HepG2 (cell line): Measurements from ENCODE around the gene KHNYN. TPM values are rescaled to one million over a fixed set of nuclear protein-coding genes. Genes with fewer than 3 reads are reported as not detected.

Experiments
- ADNP ChIP-seq: sonication (generic); formaldehyde crosslinking; IDR thresholded peaks from 2 replicates; pipeline ENCODE4 v1.4.0; 2020; ENCODE audit warnings: missing genetic modification reagents
- AHR ChIP-seq: IDR thresholded peaks from 2 replicates; pipeline ENCODE4 v1.6.1; 2018; ENCODE audit warnings: missing genetic modification reagents, missing compliant biosample characterization
- ARID5B ChIP-seq: IDR thresholded peaks from 2 replicates; pipeline ENCODE4 v1.4.0; 2020; ENCODE audit warnings: mild to moderate bottlenecking, missing genetic modification reagents
- FOSL1 ChIP-seq: sonication (generic); formaldehyde crosslinking; IDR thresholded peaks from 2 replicates; pipeline ENCODE4 v1.9.0; 2021; ENCODE audit warnings: missing genetic modification reagents, borderline replicate concordance
- FOXA3 ChIP-seq: IDR thresholded peaks from 2 replicates; pipeline ENCODE4 v1.6.1; 2016; ENCODE audit warnings: missing genetic modification reagents, missing compliant biosample characterization
- GATAD2A ChIP-seq: IDR thresholded peaks from 2 replicates; pipeline ENCODE4 v1.6.1; 2016
- KIAA2018 ChIP-seq: sonication (generic); formaldehyde crosslinking; IDR thresholded peaks from 2 replicates; pipeline ENCODE4 v1.5.0; 2020; ENCODE audit warnings: mild to moderate bottlenecking, missing genetic modification reagents, borderline replicate concordance
- RBM22 ChIP-seq: fragments of 200-400 bp; formaldehyde crosslinking; optimal IDR thresholded peaks from 2 replicates; pipeline ENCODE3; 2017; ENCODE audit warnings: mild to moderate bottlenecking, low read length, moderate library complexity
- SALL1 ChIP-seq: sonication (generic); formaldehyde crosslinking; IDR thresholded peaks from 2 replicates; pipeline ENCODE4 v1.8.0; 2022; ENCODE audit warnings: mild to moderate bottlenecking, missing genetic modification reagents
- SATB2 ChIP-seq: sonication (generic); formaldehyde crosslinking; IDR thresholded peaks from 2 replicates; pipeline ENCODE4 v1.5.0; 2020; ENCODE audit warnings: missing genetic modification reagents
- SMARCE1 ChIP-seq: fragments of 450-650 bp; IDR thresholded peaks from 2 replicates; pipeline ENCODE4 v1.6.1; 2017; ENCODE audit warnings: borderline replicate concordance
- SOX5 ChIP-seq: IDR thresholded peaks from 2 replicates; pipeline ENCODE4 v1.6.1; 2016; ENCODE audit warnings: borderline replicate concordance
- SSRP1 ChIP-seq: IDR thresholded peaks from 2 replicates; pipeline ENCODE4 v1.6.1; 2016; ENCODE audit warnings: control low read depth
- TBP ChIP-seq: sonication (generic); formaldehyde crosslinking; IDR thresholded peaks from 2 replicates; pipeline ENCODE4 v1.5.0; 2020; ENCODE audit warnings: missing genetic modification reagents
- TFDP1 ChIP-seq: IDR thresholded peaks from 2 replicates; pipeline ENCODE4 v1.6.1; 2016; ENCODE audit warnings: missing compliant biosample characterization, missing genetic modification reagents, borderline replicate concordance
- ZFP36 ChIP-seq: fragments of 150-350 bp; IDR thresholded peaks from 2 replicates; pipeline ENCODE4 v1.6.1; 2018; ENCODE audit warnings: borderline replicate concordance, low read length, low read depth; ENCODE audit not compliant: partially characterized antibody
- ZFP90 ChIP-seq: sonication (generic); formaldehyde crosslinking; IDR thresholded peaks from 2 replicates; pipeline ENCODE4 v1.8.0; 2022; ENCODE audit warnings: missing genetic modification reagents, mild to moderate bottlenecking, inconsistent platforms, borderline replicate concordance
- ZNF607 ChIP-seq: sonication (generic); formaldehyde crosslinking; IDR thresholded peaks from 2 replicates; pipeline ENCODE4 v1.5.1; 2020; ENCODE audit warnings: missing genetic modification reagents, mild to moderate bottlenecking, borderline replicate concordance
- polyA plus RNA-seq, 8 experiments: library from polyadenylated mRNA; depleted of rRNA in 3 of 8; stranded (reverse) in 7 of 8; unstranded in 1 of 8; fragments of >200 nt; fragmentation: Illumina TruSeq in 4 of 8; extraction: Trizol in 4 of 8; gene quantifications; 2 replicates each; pipeline versions ENCODE4 v1.2.1 to v1.2.3, GENCODE V29; 2011 to 2016; ENCODE audit warnings: low read depth in 4 of 8, missing spikeins in 1 of 8, mixed read lengths in 1 of 8; ENCODE audit not compliant: insufficient read depth in 1 of 8
- total RNA-seq, 5 experiments: library from RNA; depleted of rRNA; stranded (reverse); fragments of >200 nt; fragmentation: Illumina TruSeq; extraction: Trizol; gene quantifications; 2 replicates each; pipeline ENCODE4 v1.2.3, GENCODE V29; 2016; ENCODE audit warnings: low read depth in 1 of 5

Gene KHNYN
- total and polyA plus RNA-seq, 2 of the 13 experiments (the other 11 are each of a cell fraction or from before 2014, with no cell fraction given): 52.8 to 75.7 TPM

GRCh38 chr14:24431569-24432258, 2.0 kb downstream of the KHNYN start (continued):
- TF ChIP-seq ARID5B (CRISPR knock-in tag) (no peak; the same call in 1 of the 2 replicates), ADNP (peak; percentile 63; the same call in 1 of the 2 replicates), ZFP36 (no peak), SATB2 (CRISPR knock-in tag) (no peak), RBM22 (peak; percentile 90), ZFP90 (CRISPR knock-in tag) (peak; percentile 75; the same call in 1 of the 2 replicates), GATAD2A (peak; percentile 87), ZNF607 (no peak), SMARCE1 (no peak), TFDP1 (CRISPR knock-in tag) (no peak), SALL1 (no peak), SOX5 (CRISPR knock-in tag) (peak; percentile 57; the same call in 1 of the 2 replicates), TBP (CRISPR knock-in tag) (no peak), FOXA3 (CRISPR knock-in tag) (0 out of 2 replicates have a peak, but pooled peaks have one; percentile 33), FOSL1 (no peak), AHR (CRISPR knock-in tag) (peak; percentile 96; the same call in 1 of the 2 replicates), KIAA2018 (CRISPR knock-in tag) (no peak), SSRP1 (peak; percentile 99)
